Measurements from ENCODE around the gene AP4S1. TPM values are rescaled to one million over a fixed set of nuclear protein-coding genes. Genes with fewer than 3 reads are reported as not detected.

The AP4S1 gene
- total RNA-seq, 2 donors from 2014 or later = 7.6 to 11.1 TPM

DNA sequence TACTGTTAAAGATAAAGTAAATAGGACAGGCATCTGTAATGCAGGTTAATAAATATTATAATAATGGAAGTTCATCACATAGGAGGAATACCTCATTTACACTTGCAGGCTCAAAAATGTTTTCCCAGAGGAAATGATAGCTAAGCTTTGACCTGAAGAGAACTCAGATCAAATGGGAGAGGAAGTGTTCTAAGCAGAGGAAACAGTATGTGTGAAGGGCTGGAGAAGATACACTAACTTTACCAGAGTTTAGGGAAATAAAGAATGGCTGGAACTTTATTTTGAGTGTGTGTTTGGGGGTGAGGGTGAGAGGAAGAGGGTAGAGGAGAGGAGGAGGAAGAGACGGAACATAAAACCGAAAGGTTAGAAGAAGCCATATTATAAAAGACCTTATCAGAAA is 34.0 kb upstream of the AP4S1 start:
- Histone ChIP-seq H3K36me3 (ENCODE audit: control insufficient read depth, insufficient read depth, low read length) (peaks cover 16% of the 10 kb centered on the region), H3K9ac (ENCODE audit: extremely low read depth, low read length, poor library complexity, severe bottlenecking) (no peak overlapping the region), H3K4me3 (ENCODE audit: low read length) (no peak overlapping the region), H3K4me1 (ENCODE audit: control insufficient read depth, insufficient read depth, low read length) (no peaks in the 10 kb centered on the region), H3K27me3 (ENCODE audit: control insufficient read depth, insufficient read depth, low read length, poor library complexity, severe bottlenecking) (no peaks in the 10 kb centered on the region), H3K9me3 (ENCODE audit: control insufficient read depth, low read length) (no peaks in the 10 kb centered on the region), H3K27ac (ENCODE audit: low read depth, low read length) (no peak overlapping the region)
- H3K9me3 Mint-ChIP-seq = no peaks in the 10 kb centered on the region
- H3K27ac Mint-ChIP-seq = no peak overlapping the region
- peaks cover 5% of the 10 kb centered on the region for H3K36me3 Mint-ChIP-seq (ENCODE audit: low read depth)
- no peak for DNase-seq
- peaks cover 27% of the 10 kb centered on the region for H3K4me1 Mint-ChIP-seq
- TF ChIP-seq, protein P1, sequence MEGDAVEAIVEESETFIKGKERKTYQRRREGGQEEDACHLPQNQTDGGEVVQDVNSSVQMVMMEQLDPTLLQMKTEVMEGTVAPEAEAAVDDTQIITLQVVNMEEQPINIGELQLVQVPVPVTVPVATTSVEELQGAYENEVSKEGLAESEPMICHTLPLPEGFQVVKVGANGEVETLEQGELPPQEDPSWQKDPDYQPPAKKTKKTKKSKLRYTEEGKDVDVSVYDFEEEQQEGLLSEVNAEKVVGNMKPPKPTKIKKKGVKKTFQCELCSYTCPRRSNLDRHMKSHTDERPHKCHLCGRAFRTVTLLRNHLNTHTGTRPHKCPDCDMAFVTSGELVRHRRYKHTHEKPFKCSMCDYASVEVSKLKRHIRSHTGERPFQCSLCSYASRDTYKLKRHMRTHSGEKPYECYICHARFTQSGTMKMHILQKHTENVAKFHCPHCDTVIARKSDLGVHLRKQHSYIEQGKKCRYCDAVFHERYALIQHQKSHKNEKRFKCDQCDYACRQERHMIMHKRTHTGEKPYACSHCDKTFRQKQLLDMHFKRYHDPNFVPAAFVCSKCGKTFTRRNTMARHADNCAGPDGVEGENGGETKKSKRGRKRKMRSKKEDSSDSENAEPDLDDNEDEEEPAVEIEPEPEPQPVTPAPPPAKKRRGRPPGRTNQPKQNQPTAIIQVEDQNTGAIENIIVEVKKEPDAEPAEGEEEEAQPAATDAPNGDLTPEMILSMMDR (conservative IDR thresholded peaks at IDR 0.05) = no peak
- H3K27me3 Mint-ChIP-seq (ENCODE audit: insufficient read depth) = no peaks in the 10 kb centered on the region
- H3K4me3 Mint-ChIP-seq = no peak overlapping the region
- WGBS, 2 experiments (ENCODE audit: insufficient coverage in 1 of 2, insufficient read length in 1 of 2) = 86% methylated on average over 2 of the region's 2 CpGs; no CpG with 5 or more reads in 1 of the 2 experiments

DNA sequence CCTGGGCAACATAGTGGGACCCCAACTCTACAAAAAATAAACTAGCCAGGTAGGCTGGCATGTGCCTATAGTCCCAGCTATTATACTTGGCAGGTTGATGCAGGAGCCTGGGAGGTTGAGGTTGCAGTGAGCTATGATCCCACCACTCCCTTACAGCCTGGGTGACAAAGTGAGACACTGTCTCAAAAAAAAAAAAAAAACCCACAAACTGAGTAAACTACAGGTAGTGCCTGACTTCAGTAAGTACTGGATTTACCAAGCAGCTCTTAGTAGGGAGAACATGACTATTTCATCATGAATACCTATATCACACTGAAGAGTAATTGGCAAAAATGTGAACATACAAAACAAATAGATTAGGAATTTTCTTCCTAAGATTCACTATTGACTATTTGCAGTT is 32.4 kb upstream of the AP4S1 start:
- Histone ChIP-seq H3K9ac (ENCODE audit: extremely low read depth, low read length, poor library complexity, severe bottlenecking) (no peak overlapping the region), H3K36me3 (ENCODE audit: control insufficient read depth, insufficient read depth, low read length) (peaks cover 24% of the 10 kb centered on the region), H3K27ac (ENCODE audit: low read depth, low read length) (no peak overlapping the region), H3K4me1 (ENCODE audit: control insufficient read depth, insufficient read depth, low read length) (no peaks in the 10 kb centered on the region), H3K4me3 (ENCODE audit: low read length) (no peak overlapping the region), H3K9me3 (ENCODE audit: control insufficient read depth, low read length) (peaks cover 7% of the 10 kb centered on the region), H3K27me3 (ENCODE audit: control insufficient read depth, insufficient read depth, low read length, poor library complexity, severe bottlenecking) (no peaks in the 10 kb centered on the region)
- H3K9me3 Mint-ChIP-seq = peaks cover 6% of the 10 kb centered on the region
- TF ChIP-seq, protein P1 (conservative IDR thresholded peaks at IDR 0.05) = no peak
- DNase-seq = no peak
- H3K27ac Mint-ChIP-seq = no peak overlapping the region
- peaks cover 38% of the 10 kb centered on the region for H3K4me1 Mint-ChIP-seq
- peaks cover 10% of the 10 kb centered on the region for H3K36me3 Mint-ChIP-seq (ENCODE audit: low read depth)
- no peak overlapping the region for H3K4me3 Mint-ChIP-seq
- no peaks in the 10 kb centered on the region for H3K27me3 Mint-ChIP-seq (ENCODE audit: insufficient read depth)

DNA sequence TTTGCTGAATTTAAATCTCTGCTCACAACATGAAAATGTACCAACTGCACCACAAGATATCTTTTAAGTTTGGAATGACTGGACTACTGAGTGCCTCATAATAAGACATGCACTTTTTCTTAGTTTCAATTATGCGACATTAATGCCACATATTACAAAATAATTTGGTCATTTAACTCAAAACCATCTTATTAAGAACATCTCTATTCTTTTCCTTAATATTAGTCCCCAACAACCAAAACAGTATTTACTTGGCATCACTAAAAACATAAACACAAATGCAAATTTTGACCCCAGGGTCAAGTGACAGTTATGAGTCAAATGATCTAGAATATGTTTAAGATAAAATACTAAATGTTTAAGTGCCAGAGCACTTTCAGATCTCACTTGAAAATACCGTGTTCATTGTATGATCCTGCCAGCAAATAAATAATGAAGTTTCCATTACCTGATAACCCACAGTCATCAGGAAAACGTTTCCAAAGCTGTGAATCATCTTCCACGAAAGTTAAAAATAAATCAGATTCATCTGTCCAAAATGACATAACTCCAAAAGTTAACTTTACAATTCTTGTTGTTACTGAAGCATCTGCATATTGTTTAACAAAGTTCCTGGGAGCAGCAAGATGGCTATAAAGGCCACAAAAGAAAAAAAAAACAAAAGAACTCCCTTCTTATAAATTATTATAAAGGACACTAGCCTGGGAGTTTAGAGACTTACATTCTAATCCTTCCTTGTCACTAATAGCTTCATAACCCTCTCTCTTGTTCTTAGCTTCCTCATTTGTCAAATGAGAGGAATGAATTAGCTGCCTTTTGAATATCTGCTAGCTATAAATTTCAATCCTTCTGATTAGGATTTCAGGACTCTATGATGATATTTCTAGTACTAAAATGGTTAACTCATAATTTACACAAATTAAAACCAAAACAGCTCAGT is 30.5 kb upstream of the AP4S1 start:
- H3K9me3 ChIP-seq (ENCODE audit: control insufficient read depth, low read length) = peaks cover 25% of the 10 kb centered on the region
- Mint-ChIP-seq H3K4me3 (no peak overlapping the region), H3K27ac (no peak overlapping the region), H3K9me3 (peaks cover 19% of the 10 kb centered on the region), H3K27me3 (ENCODE audit: insufficient read depth) (no peaks in the 10 kb centered on the region), H3K4me1 (peaks cover 33% of the 10 kb centered on the region), H3K36me3 (ENCODE audit: low read depth) (peaks cover 20% of the 10 kb centered on the region)
- no peaks in the 10 kb centered on the region for H3K27me3 ChIP-seq (ENCODE audit: control insufficient read depth, insufficient read depth, low read length, poor library complexity, severe bottlenecking)
- H3K9ac ChIP-seq (ENCODE audit: extremely low read depth, low read length, poor library complexity, severe bottlenecking) = no peak overlapping the region
- DNase-seq = no peak
- H3K4me1 ChIP-seq (ENCODE audit: control insufficient read depth, insufficient read depth, low read length) = no peaks in the 10 kb centered on the region
- TF ChIP-seq, protein P1 (conservative IDR thresholded peaks at IDR 0.05) = no peak
- no peak overlapping the region for H3K27ac ChIP-seq (ENCODE audit: low read depth, low read length)
- H3K4me3 ChIP-seq (ENCODE audit: low read length) = no peak overlapping the region
- peaks cover 39% of the 10 kb centered on the region for H3K36me3 ChIP-seq (ENCODE audit: control insufficient read depth, insufficient read depth, low read length)
- 57 to 65% methylated on average over 4 of the region's 4 CpGs for WGBS, 2 experiments (ENCODE audit: insufficient coverage in 1 of 2, insufficient read length in 1 of 2)
